Measurements from ENCODE around the gene TNRC6C.
"Not testable (repeated sequence)": the region's sequence is repeated elsewhere in the genome, so short reads cannot be mapped to it uniquely, and the experiment has no call there.

TNRC6C gene

DNA sequence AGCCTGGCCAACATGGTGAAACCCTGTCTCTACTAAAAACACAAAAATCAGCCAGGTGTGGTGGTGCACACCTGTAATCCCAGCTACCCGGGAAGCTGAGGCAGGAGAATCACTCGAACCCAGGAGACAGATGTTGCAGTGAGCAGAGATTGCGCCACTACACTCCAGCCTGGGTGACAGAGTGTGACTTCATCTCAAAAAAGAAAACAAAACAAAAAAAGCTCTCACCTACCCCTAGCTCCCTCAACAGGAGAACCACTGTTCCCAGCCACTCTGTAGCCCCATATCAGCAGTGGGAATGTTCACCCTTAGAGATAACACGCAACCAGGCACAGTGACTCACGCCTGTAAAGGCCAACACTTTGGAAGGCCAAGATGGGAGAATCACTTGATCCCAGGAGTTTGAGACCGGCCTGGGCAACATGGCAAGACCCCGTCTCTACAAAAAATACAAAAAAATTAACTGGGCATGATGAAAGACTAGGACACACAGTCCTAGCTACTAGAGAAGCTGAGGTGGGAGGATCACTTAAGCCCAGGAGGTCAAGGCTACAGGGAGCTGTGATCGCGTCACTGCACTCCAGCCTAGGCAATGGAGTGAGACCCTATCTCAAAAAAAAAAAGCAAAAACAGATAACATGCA, 177.5 kb downstream of the TNRC6C start:
- DNase-seq (ENCODE audit: low read depth): no peak
- TF ChIP-seq, protein P1, sequence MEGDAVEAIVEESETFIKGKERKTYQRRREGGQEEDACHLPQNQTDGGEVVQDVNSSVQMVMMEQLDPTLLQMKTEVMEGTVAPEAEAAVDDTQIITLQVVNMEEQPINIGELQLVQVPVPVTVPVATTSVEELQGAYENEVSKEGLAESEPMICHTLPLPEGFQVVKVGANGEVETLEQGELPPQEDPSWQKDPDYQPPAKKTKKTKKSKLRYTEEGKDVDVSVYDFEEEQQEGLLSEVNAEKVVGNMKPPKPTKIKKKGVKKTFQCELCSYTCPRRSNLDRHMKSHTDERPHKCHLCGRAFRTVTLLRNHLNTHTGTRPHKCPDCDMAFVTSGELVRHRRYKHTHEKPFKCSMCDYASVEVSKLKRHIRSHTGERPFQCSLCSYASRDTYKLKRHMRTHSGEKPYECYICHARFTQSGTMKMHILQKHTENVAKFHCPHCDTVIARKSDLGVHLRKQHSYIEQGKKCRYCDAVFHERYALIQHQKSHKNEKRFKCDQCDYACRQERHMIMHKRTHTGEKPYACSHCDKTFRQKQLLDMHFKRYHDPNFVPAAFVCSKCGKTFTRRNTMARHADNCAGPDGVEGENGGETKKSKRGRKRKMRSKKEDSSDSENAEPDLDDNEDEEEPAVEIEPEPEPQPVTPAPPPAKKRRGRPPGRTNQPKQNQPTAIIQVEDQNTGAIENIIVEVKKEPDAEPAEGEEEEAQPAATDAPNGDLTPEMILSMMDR (IDR thresholded peaks at IDR 0.05; ENCODE audit: low read depth, low read length, missing control alignments): no peak
- no peak overlapping the region for H3K4me3 ChIP-seq (ENCODE audit: low read depth, low read length)

DNA sequence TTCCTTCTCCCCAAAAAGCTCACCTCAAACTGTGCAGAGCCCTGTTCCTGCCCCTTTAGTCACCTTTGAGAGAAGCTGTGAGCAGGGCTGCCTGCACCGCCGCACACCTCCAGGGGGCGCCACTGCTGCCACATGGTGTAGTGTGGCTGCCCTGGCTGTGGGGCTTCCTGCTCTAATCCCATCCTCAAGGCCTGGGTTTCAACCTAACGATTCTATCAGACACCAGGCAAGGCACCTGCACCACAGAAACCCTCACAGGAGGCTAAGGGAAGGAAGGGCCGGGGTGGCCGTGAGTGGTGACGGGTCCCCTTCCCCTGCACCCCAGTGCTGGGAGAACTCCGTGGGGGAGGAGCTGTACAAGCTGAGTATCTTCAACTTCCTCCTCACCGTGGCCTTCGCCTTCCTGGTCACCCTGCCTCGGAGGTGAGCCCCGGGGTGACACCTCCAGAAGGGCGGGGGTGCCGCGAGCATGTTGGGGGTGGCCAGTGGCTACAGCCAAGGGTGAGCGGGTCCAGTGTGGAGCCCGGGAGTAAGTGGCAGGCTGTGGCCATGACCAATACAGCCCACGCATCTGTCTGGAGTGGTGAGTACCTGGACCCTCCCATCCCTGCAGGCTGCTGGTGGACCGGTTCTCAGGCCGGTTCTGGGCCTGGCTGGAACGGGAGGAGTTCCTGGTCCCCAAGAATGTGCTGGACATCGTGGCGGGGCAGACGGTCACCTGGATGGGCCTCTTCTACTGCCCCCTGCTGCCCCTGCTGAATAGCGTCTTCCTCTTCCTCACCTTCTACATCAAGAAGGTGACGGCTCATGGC, 179.1 kb downstream of the TNRC6C start:
- H3K4me3 ChIP-seq (ENCODE audit: low read depth, low read length): no peak overlapping the region
- TF ChIP-seq, protein P1 (IDR thresholded peaks at IDR 0.05; ENCODE audit: low read depth, low read length, missing control alignments): peak; percentile 80
- DNase-seq (ENCODE audit: low read depth): no peak

DNA sequence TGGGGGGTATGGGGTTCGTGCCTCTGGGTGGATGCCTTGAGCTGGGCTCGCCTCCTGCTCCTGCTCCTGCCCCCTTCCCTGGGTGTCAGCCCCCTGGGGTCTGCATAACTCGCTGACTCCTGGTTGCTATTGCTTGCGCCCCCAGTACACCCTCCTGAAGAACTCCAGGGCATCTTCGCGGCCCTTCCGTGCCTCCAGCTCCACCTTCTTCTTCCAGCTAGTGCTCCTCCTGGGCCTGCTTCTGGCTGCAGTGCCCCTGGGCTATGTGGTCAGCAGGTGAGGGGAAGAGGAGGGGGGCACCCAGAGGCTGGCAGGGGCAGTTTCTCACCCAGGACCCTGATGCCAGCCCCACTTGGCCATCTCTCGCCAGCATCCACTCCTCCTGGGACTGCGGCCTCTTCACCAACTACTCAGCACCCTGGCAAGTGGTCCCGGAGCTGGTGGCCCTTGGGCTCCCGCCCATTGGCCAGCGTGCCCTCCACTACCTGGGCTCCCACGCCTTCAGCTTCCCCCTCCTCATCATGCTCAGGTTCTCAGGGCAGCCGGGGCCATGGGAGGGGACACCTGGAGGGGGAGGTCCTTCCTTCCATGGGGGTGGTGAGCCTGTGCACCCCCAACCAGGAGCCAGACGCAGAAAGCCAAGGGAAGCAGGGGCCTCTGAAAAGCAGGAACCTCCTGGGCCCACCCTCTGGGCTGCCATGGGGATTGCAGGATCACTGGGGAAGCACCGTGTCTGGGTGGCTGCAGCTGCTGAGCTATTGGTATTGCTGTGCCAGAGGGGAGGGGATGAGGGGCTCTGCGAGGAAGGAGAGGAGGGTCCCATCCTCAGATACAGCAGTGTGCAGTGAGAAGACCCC, 179.9 kb downstream of the TNRC6C start:
- TF ChIP-seq, protein P1 (IDR thresholded peaks at IDR 0.05; ENCODE audit: low read depth, low read length, missing control alignments): no peak
- H3K4me3 ChIP-seq (ENCODE audit: low read depth, low read length): no peak overlapping the region
- no peak for DNase-seq (ENCODE audit: low read depth)

DNA sequence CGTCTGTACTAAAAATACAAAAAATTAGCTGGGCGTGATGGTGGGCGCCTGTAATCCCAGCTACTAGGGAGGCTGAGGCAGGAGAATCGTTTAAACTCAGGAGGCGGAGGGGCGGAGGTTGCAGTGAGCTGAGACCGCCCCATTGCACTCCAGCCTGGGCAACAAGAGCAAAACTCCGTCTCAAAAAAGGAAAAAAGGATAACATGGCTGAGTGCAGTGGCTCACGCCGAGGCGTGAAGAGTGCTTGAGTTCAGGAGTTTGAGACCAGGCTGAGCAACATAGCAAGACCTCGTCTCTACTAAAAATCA, 181.3 kb downstream of the TNRC6C start:
- H3K4me3 ChIP-seq (ENCODE audit: low read depth, low read length); DNase-seq (ENCODE audit: low read depth): not testable (repeated sequence)

DNA sequence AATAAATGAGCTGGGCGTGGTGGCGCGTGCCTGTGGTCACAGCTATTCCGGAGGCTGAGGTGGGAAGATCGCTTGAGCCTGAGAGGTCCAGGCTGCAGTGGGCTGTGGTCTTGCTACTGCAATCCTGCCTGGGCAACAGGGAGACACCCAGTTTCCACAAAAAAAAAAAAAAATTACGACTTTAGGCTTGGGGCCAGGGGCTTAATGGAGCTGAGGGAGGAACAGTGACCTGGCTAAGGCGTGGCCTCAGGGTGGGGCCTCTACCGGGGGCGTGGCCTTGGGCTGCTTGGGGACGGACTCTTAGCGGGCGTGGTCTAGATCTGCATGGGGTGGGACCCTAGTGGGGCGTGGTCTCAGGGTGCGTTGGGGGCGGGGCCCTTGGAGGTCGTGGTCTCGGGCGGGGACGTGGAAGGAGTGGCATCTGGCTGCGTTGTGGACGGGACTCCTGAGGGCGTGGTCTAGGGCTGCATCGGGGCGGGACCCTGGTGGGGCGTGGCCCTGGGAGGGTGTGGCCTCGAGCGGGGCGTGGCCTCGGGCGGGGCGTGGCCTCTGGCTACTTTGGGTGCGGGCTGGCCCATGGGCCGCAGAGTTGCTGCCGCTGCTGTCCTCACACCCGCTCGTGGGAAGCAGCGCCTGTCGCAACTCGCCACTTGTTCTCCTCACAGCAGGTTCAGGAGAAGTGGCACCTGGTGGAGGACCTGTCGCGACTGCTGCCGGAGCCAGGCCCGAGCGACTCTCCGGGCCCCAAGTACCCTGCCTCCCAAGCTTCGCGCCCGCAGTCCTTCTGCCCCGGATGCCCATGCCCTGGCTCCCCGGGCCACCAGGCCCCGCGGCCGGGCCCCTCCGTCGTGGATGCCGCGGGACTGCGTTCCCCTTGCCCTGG, 181.9 kb downstream of the TNRC6C start:
- TF ChIP-seq, protein P1 (IDR thresholded peaks at IDR 0.05; ENCODE audit: low read depth, low read length, missing control alignments): no peak
- DNase-seq (ENCODE audit: low read depth): peak; percentile 91
- H3K4me3 ChIP-seq (ENCODE audit: low read depth, low read length): no peak overlapping the region

DNA sequence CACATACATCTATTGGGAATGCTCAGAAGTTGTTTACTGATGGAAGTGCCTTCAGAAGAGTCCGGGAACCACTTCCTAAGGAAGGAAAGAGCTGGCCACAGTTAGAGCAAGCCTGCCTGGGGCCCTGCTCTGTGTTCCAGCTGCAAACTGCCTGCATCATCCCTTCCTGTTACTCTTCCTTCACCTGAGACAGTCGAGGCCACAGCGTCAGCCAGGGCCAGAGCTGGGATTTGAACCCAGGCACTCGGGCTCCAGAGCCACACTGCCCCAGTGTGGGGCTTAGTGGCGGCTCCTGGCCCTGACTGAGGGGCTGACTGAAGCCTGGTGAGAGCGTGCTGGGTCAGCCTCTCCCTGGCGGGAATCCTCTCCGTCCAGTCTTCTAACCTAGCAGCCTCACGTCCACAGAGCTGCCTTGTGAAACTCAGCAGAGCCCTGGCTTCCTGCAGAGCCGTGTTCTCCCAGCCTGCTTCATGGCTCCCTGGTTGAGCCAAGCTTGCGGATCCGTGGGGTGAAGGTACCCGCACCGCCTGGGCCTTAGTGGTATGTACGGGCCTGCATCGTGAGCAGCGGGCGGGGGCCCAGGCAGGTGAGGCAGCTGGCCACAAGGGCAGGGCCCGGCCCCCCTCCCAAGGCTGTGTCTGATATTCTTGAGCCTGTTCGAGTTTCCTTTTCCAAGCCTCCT, 183.1 kb downstream of the TNRC6C start:
- no peak overlapping the region for H3K4me3 ChIP-seq (ENCODE audit: low read depth, low read length)
- TF ChIP-seq, protein P1 (IDR thresholded peaks at IDR 0.05; ENCODE audit: low read depth, low read length, missing control alignments): no peak
- no peak for DNase-seq (ENCODE audit: low read depth)

Data from GM12864 (cell line).